ENCODE measurements around the gene GALM. TPM values are rescaled to one million over a fixed set of nuclear protein-coding genes. Genes with fewer than 3 reads are reported as not detected.
A peak's percentile ranks its signal among the peaks of the same experiment; 100 is the strongest.

The GALM gene
- total RNA-seq, 1 donor from 2014 or later, result 2.9 TPM

GRCh38 chr2:38649176-38649728 is 16.7 kb upstream of the GALM start:
- peaks cover 2% of the 10 kb centered on the region for H3K4me1 Mint-ChIP-seq (ENCODE audit: unreplicated experiment)
- no peaks in the 10 kb centered on the region for H3K36me3 Mint-ChIP-seq (ENCODE audit: unreplicated experiment)
- peaks cover 17% of the 10 kb centered on the region for H3K27me3 Mint-ChIP-seq (ENCODE audit: unreplicated experiment)
- H3K9me3 Mint-ChIP-seq (ENCODE audit: unreplicated experiment), result no peaks in the 10 kb centered on the region
- H3K27ac Mint-ChIP-seq (ENCODE audit: unreplicated experiment), result no peak overlapping the region
- peak; percentile 27 for DNase-seq (ENCODE audit: extremely low spot score, unreplicated experiment)
- H3K4me3 Mint-ChIP-seq (ENCODE audit: unreplicated experiment), result no peak overlapping the region
- TF ChIP-seq CTCF (IDR thresholded peaks at IDR 0.05), result no peak

GRCh38 chr2:38650012-38650411 is 15.9 kb upstream of the GALM start:
- Mint-ChIP-seq H3K4me1 (ENCODE audit: unreplicated experiment) (peaks cover 2% of the 10 kb centered on the region), H3K27ac (ENCODE audit: unreplicated experiment) (no peak overlapping the region), H3K36me3 (ENCODE audit: unreplicated experiment) (no peaks in the 10 kb centered on the region), H3K4me3 (ENCODE audit: unreplicated experiment) (no peak overlapping the region), H3K27me3 (ENCODE audit: unreplicated experiment) (peaks cover 17% of the 10 kb centered on the region), H3K9me3 (ENCODE audit: unreplicated experiment) (no peaks in the 10 kb centered on the region)
- TF ChIP-seq CTCF (IDR thresholded peaks at IDR 0.05), result no peak
- peak; percentile 69 for DNase-seq (ENCODE audit: extremely low spot score, unreplicated experiment)

GRCh38 chr2:38650717-38651116 is 15.2 kb upstream of the GALM start:
- Mint-ChIP-seq H3K9me3 (ENCODE audit: unreplicated experiment) (no peaks in the 10 kb centered on the region), H3K36me3 (ENCODE audit: unreplicated experiment) (no peaks in the 10 kb centered on the region), H3K4me1 (ENCODE audit: unreplicated experiment) (peaks cover 2% of the 10 kb centered on the region), H3K4me3 (ENCODE audit: unreplicated experiment) (no peak overlapping the region), H3K27ac (ENCODE audit: unreplicated experiment) (no peak overlapping the region), H3K27me3 (ENCODE audit: unreplicated experiment) (peaks cover 17% of the 10 kb centered on the region)
- no peak for TF ChIP-seq CTCF (IDR thresholded peaks at IDR 0.05)
- DNase-seq (ENCODE audit: extremely low spot score, unreplicated experiment), result peak; percentile 48

- no peak overlapping the region for H3K27ac Mint-ChIP-seq (ENCODE audit: unreplicated experiment)
- TF ChIP-seq CTCF (IDR thresholded peaks at IDR 0.05), result no peak
Observed at GRCh38 chr2:38652431-38653273, 13.3 kb upstream of the GALM start.

GRCh38 chr2:38653380-38653714 is 12.6 kb upstream of the GALM start:
- no peak overlapping the region for H3K27ac Mint-ChIP-seq (ENCODE audit: unreplicated experiment)
- no peak for TF ChIP-seq CTCF (IDR thresholded peaks at IDR 0.05)
- H3K36me3 Mint-ChIP-seq (ENCODE audit: unreplicated experiment), result no peaks in the 10 kb centered on the region
- no peaks in the 10 kb centered on the region for H3K4me1 Mint-ChIP-seq (ENCODE audit: unreplicated experiment)
- DNase-seq (ENCODE audit: extremely low spot score, unreplicated experiment), result no peak
- peaks cover 14% of the 10 kb centered on the region for H3K27me3 Mint-ChIP-seq (ENCODE audit: unreplicated experiment)
- no peaks in the 10 kb centered on the region for H3K9me3 Mint-ChIP-seq (ENCODE audit: unreplicated experiment)
- H3K4me3 Mint-ChIP-seq (ENCODE audit: unreplicated experiment), result no peak overlapping the region

More at GRCh38 chr2:38652431-38653273, 13.3 kb upstream of the GALM start:
- no peaks in the 10 kb centered on the region for H3K9me3 Mint-ChIP-seq (ENCODE audit: unreplicated experiment)
- H3K27me3 Mint-ChIP-seq (ENCODE audit: unreplicated experiment), result peaks cover 18% of the 10 kb centered on the region
- no peak overlapping the region for H3K4me3 Mint-ChIP-seq (ENCODE audit: unreplicated experiment)
- peak; percentile 19 for DNase-seq (ENCODE audit: extremely low spot score, unreplicated experiment)
- H3K36me3 Mint-ChIP-seq (ENCODE audit: unreplicated experiment), result no peaks in the 10 kb centered on the region
- no peaks in the 10 kb centered on the region for H3K4me1 Mint-ChIP-seq (ENCODE audit: unreplicated experiment)

All from osteocyte (in vitro differentiated cells).